Tongue (tissue), 2 donors: ENCODE measurements around the gene HAUS2. TPM values are rescaled to one million over a fixed set of nuclear protein-coding genes. Genes with fewer than 3 reads are reported as not detected.

Experiments
- DNase-seq: peaks from one replicate; pipeline ENCODE4 v3.0.0-alpha.2; 2015
- total RNA-seq: library from RNA; depleted of rRNA; stranded (reverse); fragments of >200 nt; gene quantifications from one replicate; pipeline ENCODE4 v1.2.3, GENCODE V29; 2014

HAUS2 gene
- total RNA-seq, 1 donor from 2014 or later, result 46.2 TPM

GRCh38 chr15:42608752-42609488 lies 60.3 kb downstream of the HAUS2 start:
- no peak for DNase-seq

DNA sequence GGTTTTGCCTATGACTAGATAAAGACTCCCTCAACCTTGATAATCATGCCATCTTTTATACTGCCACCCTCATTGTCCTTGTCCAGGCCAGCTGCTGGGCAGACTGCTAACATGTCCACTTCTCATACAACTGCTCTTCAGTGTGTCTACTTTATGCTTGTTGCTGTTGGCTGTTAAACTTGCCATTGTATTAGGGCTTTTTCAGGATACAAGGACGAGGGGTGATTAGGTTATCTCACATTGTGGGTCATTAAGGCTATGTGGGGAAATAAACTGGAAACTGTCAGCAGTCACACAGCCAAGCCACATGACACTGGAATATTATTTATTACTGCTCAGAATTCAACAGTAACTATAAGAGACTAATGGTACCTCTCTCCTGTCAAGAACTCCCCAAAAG lies 62.9 kb downstream of the HAUS2 start:
- no peak for DNase-seq

DNA sequence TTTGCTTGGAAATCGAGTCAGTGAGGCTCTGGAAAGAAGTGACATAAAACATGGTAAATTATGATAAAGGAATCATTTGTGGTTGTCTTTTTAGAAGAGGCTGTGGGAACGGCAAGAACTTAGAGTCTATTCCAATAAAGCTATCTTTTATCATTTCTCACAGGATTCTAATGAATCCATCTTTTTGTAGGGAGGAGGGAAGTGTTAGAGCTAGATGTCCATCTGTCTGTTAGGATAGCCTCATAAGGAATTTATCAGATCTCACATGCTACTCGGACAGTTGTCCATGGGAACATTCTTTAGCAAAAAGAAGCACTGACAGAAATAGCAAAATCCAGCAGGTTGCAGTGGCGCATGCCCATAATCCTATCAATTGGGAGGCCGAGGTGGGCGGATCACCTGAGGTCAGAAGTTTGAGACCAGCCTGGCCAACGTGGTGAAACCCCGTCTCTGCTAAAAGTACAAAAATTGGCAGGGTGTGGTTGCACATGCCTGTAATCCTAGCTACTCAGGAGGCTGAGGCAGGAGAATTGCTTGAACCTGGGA lies 63.8 kb downstream of the HAUS2 start:
- DNase-seq, result no peak

GRCh38 chr15:42616107-42616506 lies 67.5 kb downstream of the HAUS2 start:
- no peak for DNase-seq

Other genes with a start within 250 kb of the HAUS2 start
- 336 TPM for gene CAPN3, start 189.3 kb upstream of the HAUS2 start, total RNA-seq
- gene ZNF106, start 57.7 kb upstream of the HAUS2 start, total RNA-seq, result 328 TPM
- 69.4 TPM for gene SNAP23, start 53.2 kb upstream of the HAUS2 start, total RNA-seq
- gene LRRC57, start within 50 bp of the HAUS2 start, total RNA-seq, result 29.1 TPM
- gene STARD9, start 26.8 kb downstream of the HAUS2 start, total RNA-seq, result 31.1 TPM
- gene CDAN1, start 188.3 kb downstream of the HAUS2 start, total RNA-seq, result 11.0 TPM